Measurements from ENCODE around the gene SLMAP. TPM values are rescaled to one million over a fixed set of nuclear protein-coding genes. Genes with fewer than 3 reads are reported as not detected.

The SLMAP gene
- total RNA-seq, 5 donors from 2014 or later (not counting 1 experiment from before 2014, with no cell fraction given), result 57.4 to 78.8 (median 72.3) TPM

- H3K27ac Mint-ChIP-seq, result no peak overlapping the region
- H3K36me3 ChIP-seq (ENCODE audit: control insufficient read depth in 2 of 2, extremely low read depth in 1 of 2, insufficient read depth in 1 of 2, low read length in 1 of 2), result no peaks in the 10 kb centered on the region
- POLR2A ChIA-PET, result no interaction called here
- H3K36me3 Mint-ChIP-seq, result peaks cover 11% of the 10 kb centered on the region
- no peaks in the 10 kb centered on the region for H3K9me3 ChIP-seq
- peaks cover 3 to 11% of the 10 kb centered on the region in 2 donors for H3K27me3 Mint-ChIP-seq
- WGBS (ENCODE audit: insufficient coverage), result 95% methylated on average over 8 of the region's 8 CpGs
- CTCF ChIA-PET, result interaction anchor here in 1 of 2 donors (0.5 kb wide), 1 partner anchor 12 kb away, joined by 3 read pairs; no protein-coding TSS in a partner anchor
- no peak overlapping the region for H3K4me3 Mint-ChIP-seq
- H3K9me3 Mint-ChIP-seq, result peaks cover 0 to 13% (median 8%) of the 10 kb centered on the region in 3 donors
- no peak overlapping the region for H3K27ac ChIP-seq (ENCODE audit: low read length)
- no peak for DNase-seq
- no peak overlapping the region for H3K4me3 ChIP-seq (ENCODE audit: control insufficient read depth in 1 of 2, extremely low read depth in 1 of 2, low read length in 1 of 2)
- no peaks in the 10 kb centered on the region for H3K4me1 Mint-ChIP-seq
- no peaks in the 10 kb centered on the region for H3K4me1 ChIP-seq (ENCODE audit: control insufficient read depth in 1 of 2, extremely low read depth in 1 of 2, insufficient read depth in 2 of 2, low read length in 2 of 2)
- ATAC-seq (replicated peaks in 1 of 4), result no peak
- H3K27me3 ChIP-seq (replicated peaks in 1 of 2; ENCODE audit: control insufficient read depth in 2 of 2, extremely low read depth in 1 of 2, insufficient read depth in 2 of 2, low read length in 1 of 2), result peaks cover 0 to 7% of the 10 kb centered on the region in 2 experiments
Measured at GRCh38 chr3:57943525-57944495, 187.7 kb downstream of the SLMAP start.

GRCh38 chr3:57946970-57947381 is 190.9 kb downstream of the SLMAP start:
- no peak overlapping the region for H3K27ac Mint-ChIP-seq
- Histone ChIP-seq H3K27me3 (replicated peaks in 1 of 2; ENCODE audit: control insufficient read depth in 2 of 2, extremely low read depth in 1 of 2, insufficient read depth in 2 of 2, low read length in 1 of 2) (peaks cover 0 to 11% of the 10 kb centered on the region in 2 experiments), H3K27ac (ENCODE audit: low read length) (no peak overlapping the region), H3K36me3 (ENCODE audit: control insufficient read depth in 2 of 2, extremely low read depth in 1 of 2, insufficient read depth in 1 of 2, low read length in 1 of 2) (no peaks in the 10 kb centered on the region), H3K9me3 (no peaks in the 10 kb centered on the region), H3K4me1 (ENCODE audit: control insufficient read depth in 1 of 2, extremely low read depth in 1 of 2, insufficient read depth in 2 of 2, low read length in 2 of 2) (no peaks in the 10 kb centered on the region), H3K4me3 (ENCODE audit: control insufficient read depth in 1 of 2, extremely low read depth in 1 of 2, low read length in 1 of 2) (no peak overlapping the region)
- ChIA-PET CTCF (no interaction called here), POLR2A (no interaction called here)
- no CpG with 5 or more reads among the region's 5 CpGs for WGBS (ENCODE audit: insufficient coverage)
- DNase-seq (no peak), ATAC-seq (replicated peaks in 1 of 4) (no peak)
- peaks cover 0 to 4% (median 0%) of the 10 kb centered on the region in 3 donors for H3K9me3 Mint-ChIP-seq
- no peaks in the 10 kb centered on the region for H3K4me1 Mint-ChIP-seq
- H3K27me3 Mint-ChIP-seq, result peaks cover 3 to 11% of the 10 kb centered on the region in 2 donors
- H3K4me3 Mint-ChIP-seq, result no peak overlapping the region
- H3K36me3 Mint-ChIP-seq, result peaks cover under 1% of the 10 kb centered on the region

GRCh38 chr3:57948080-57948671 is 192.1 kb downstream of the SLMAP start:
- Mint-ChIP-seq H3K27ac (no peak overlapping the region), H3K9me3 (no peaks in the 10 kb centered on the region), H3K4me3 (no peak overlapping the region), H3K4me1 (no peaks in the 10 kb centered on the region), H3K36me3 (no peaks in the 10 kb centered on the region), H3K27me3 (peaks cover 3 to 11% of the 10 kb centered on the region in 2 donors)
- Histone ChIP-seq H3K4me1 (ENCODE audit: control insufficient read depth in 1 of 2, extremely low read depth in 1 of 2, insufficient read depth in 2 of 2, low read length in 2 of 2) (no peaks in the 10 kb centered on the region), H3K4me3 (ENCODE audit: control insufficient read depth in 1 of 2, extremely low read depth in 1 of 2, low read length in 1 of 2) (no peak overlapping the region), H3K36me3 (ENCODE audit: control insufficient read depth in 2 of 2, extremely low read depth in 1 of 2, insufficient read depth in 1 of 2, low read length in 1 of 2) (no peaks in the 10 kb centered on the region), H3K27me3 (replicated peaks in 1 of 2; ENCODE audit: control insufficient read depth in 2 of 2, extremely low read depth in 1 of 2, insufficient read depth in 2 of 2, low read length in 1 of 2) (peaks cover 0 to 11% of the 10 kb centered on the region in 2 experiments), H3K27ac (ENCODE audit: low read length) (no peak overlapping the region), H3K9me3 (no peaks in the 10 kb centered on the region)
- POLR2A ChIA-PET, result no interaction called here
- DNase-seq (no peak), ATAC-seq (replicated peaks in 1 of 4) (no peak)
- CTCF ChIA-PET, result no interaction called here
- WGBS (ENCODE audit: insufficient coverage), result 87% methylated on average over 9 of the region's 12 CpGs

- DNase-seq (no peak), ATAC-seq (replicated peaks in 1 of 4) (no peak)
- Mint-ChIP-seq H3K4me3 (no peak overlapping the region), H3K36me3 (no peaks in the 10 kb centered on the region), H3K27ac (no peak overlapping the region), H3K4me1 (no peaks in the 10 kb centered on the region), H3K27me3 (peaks cover 3 to 11% of the 10 kb centered on the region in 2 donors), H3K9me3 (no peaks in the 10 kb centered on the region)
- peaks cover 0 to 11% of the 10 kb centered on the region in 2 experiments for H3K27me3 ChIP-seq (replicated peaks in 1 of 2; ENCODE audit: control insufficient read depth in 2 of 2, extremely low read depth in 1 of 2, insufficient read depth in 2 of 2, low read length in 1 of 2)
- ChIA-PET POLR2A (no interaction called here), CTCF (no interaction called here)
- no peak overlapping the region for H3K27ac ChIP-seq (ENCODE audit: low read length)
- no peak overlapping the region for H3K4me3 ChIP-seq (ENCODE audit: control insufficient read depth in 1 of 2, extremely low read depth in 1 of 2, low read length in 1 of 2)
- H3K4me1 ChIP-seq (ENCODE audit: control insufficient read depth in 1 of 2, extremely low read depth in 1 of 2, insufficient read depth in 2 of 2, low read length in 2 of 2), result no peaks in the 10 kb centered on the region
- 85% methylated on average over 6 of the region's 9 CpGs for WGBS (ENCODE audit: insufficient coverage)
- H3K36me3 ChIP-seq (ENCODE audit: control insufficient read depth in 2 of 2, extremely low read depth in 1 of 2, insufficient read depth in 1 of 2, low read length in 1 of 2), result no peaks in the 10 kb centered on the region
- H3K9me3 ChIP-seq, result no peaks in the 10 kb centered on the region
Measured at GRCh38 chr3:57948781-57949242, 192.7 kb downstream of the SLMAP start.

GRCh38 chr3:57949344-57949743 is 193.2 kb downstream of the SLMAP start:
- ChIA-PET POLR2A (no interaction called here), CTCF (interaction anchor here in 1 of 2 donors (0.7 kb wide), 1 partner anchor 1248 kb away, joined by 3 read pairs; no protein-coding TSS in a partner anchor)
- no peak overlapping the region for H3K27ac ChIP-seq (ENCODE audit: low read length)
- no peaks in the 10 kb centered on the region for H3K9me3 ChIP-seq
- H3K27me3 Mint-ChIP-seq, result peaks cover 3 to 11% of the 10 kb centered on the region in 2 donors
- no peaks in the 10 kb centered on the region for H3K4me1 ChIP-seq (ENCODE audit: control insufficient read depth in 1 of 2, extremely low read depth in 1 of 2, insufficient read depth in 2 of 2, low read length in 2 of 2)
- H3K4me3 ChIP-seq (ENCODE audit: control insufficient read depth in 1 of 2, extremely low read depth in 1 of 2, low read length in 1 of 2), result no peak overlapping the region
- H3K36me3 ChIP-seq (ENCODE audit: control insufficient read depth in 2 of 2, extremely low read depth in 1 of 2, insufficient read depth in 1 of 2, low read length in 1 of 2), result no peaks in the 10 kb centered on the region
- no peaks in the 10 kb centered on the region for H3K36me3 Mint-ChIP-seq
- DNase-seq (no peak), ATAC-seq (replicated peaks in 1 of 4) (no peak)
- peaks cover 0 to 11% of the 10 kb centered on the region in 2 experiments for H3K27me3 ChIP-seq (replicated peaks in 1 of 2; ENCODE audit: control insufficient read depth in 2 of 2, extremely low read depth in 1 of 2, insufficient read depth in 2 of 2, low read length in 1 of 2)
- no peak overlapping the region for H3K27ac Mint-ChIP-seq
- H3K9me3 Mint-ChIP-seq, result no peaks in the 10 kb centered on the region
- H3K4me1 Mint-ChIP-seq, result no peaks in the 10 kb centered on the region
- 98% methylated on average over 4 of the region's 5 CpGs for WGBS (ENCODE audit: insufficient coverage)
- no peak overlapping the region for H3K4me3 Mint-ChIP-seq

GRCh38 chr3:57949785-57950615 is 193.9 kb downstream of the SLMAP start:
- no peaks in the 10 kb centered on the region for H3K36me3 Mint-ChIP-seq
- no peak overlapping the region for H3K4me3 Mint-ChIP-seq
- no peak overlapping the region for H3K27ac Mint-ChIP-seq
- H3K27me3 ChIP-seq (replicated peaks in 1 of 2; ENCODE audit: control insufficient read depth in 2 of 2, extremely low read depth in 1 of 2, insufficient read depth in 2 of 2, low read length in 1 of 2), result peaks cover 0 to 11% of the 10 kb centered on the region in 2 experiments
- CTCF ChIA-PET, result interaction anchor here in 1 of 2 donors (0.7 kb wide), 1 partner anchor 1249 kb away, joined by 3 read pairs; no protein-coding TSS in a partner anchor
- no peaks in the 10 kb centered on the region for H3K9me3 ChIP-seq
- H3K9me3 Mint-ChIP-seq, result no peaks in the 10 kb centered on the region
- WGBS (ENCODE audit: insufficient coverage), result 92% methylated on average over 2 of the region's 7 CpGs
- no peak overlapping the region for H3K4me3 ChIP-seq (ENCODE audit: control insufficient read depth in 1 of 2, extremely low read depth in 1 of 2, low read length in 1 of 2)
- no peaks in the 10 kb centered on the region for H3K36me3 ChIP-seq (ENCODE audit: control insufficient read depth in 2 of 2, extremely low read depth in 1 of 2, insufficient read depth in 1 of 2, low read length in 1 of 2)
- DNase-seq (no peak), ATAC-seq (replicated peaks in 1 of 4) (no peak)
- H3K4me1 Mint-ChIP-seq, result no peaks in the 10 kb centered on the region
- POLR2A ChIA-PET, result no interaction called here
- no peak overlapping the region for H3K27ac ChIP-seq (ENCODE audit: low read length)
- H3K27me3 Mint-ChIP-seq, result peaks cover 3 to 11% of the 10 kb centered on the region in 2 donors
- no peaks in the 10 kb centered on the region for H3K4me1 ChIP-seq (ENCODE audit: control insufficient read depth in 1 of 2, extremely low read depth in 1 of 2, insufficient read depth in 2 of 2, low read length in 2 of 2)

Data from T-cell (primary cell).